ENCODE data around the gene SPINK1.
"Not testable (repeated sequence)": the region's sequence is repeated elsewhere in the genome, so short reads cannot be mapped to it uniquely, and the experiment has no call there.

The SPINK1 gene

DNA sequence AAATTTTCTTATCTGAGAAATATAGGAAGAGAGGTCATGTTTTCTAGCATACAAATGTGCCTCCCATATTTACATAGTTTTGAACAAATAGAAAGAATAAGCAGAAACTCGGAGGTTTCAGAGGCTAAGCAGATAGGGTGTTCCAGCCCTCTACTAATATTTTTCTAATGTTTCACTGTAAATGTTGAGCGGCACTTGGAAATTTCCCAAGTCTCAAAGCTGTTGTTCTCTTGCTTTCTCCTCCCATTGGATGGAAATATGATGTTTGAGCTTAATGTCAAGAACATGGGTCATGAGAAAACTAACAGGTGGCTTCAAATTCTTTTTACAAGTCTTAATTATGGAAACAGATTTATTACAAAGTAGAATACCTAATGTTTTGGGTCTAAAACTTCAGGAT lies 5.1 kb downstream of the SPINK1 start:
- Histone ChIP-seq H3K27me3 (ENCODE audit: control insufficient read depth, insufficient read depth, low read length) (peaks cover 4% of the 10 kb centered on the region), H3K4me1 (ENCODE audit: control insufficient read depth, insufficient read depth, low read length) (no peaks in the 10 kb centered on the region), H3K9ac (ENCODE audit: low read depth, low read length) (no peak overlapping the region), H3K9me3 (replicated peaks; ENCODE audit: low read length) (no peaks in the 10 kb centered on the region), H3K4me3 (ENCODE audit: low read length) (no peak overlapping the region), H3K4me2 (ENCODE audit: low read length) (no peak overlapping the region), H3K36me3 (ENCODE audit: insufficient read depth, low read length) (no peaks in the 10 kb centered on the region)

DNA sequence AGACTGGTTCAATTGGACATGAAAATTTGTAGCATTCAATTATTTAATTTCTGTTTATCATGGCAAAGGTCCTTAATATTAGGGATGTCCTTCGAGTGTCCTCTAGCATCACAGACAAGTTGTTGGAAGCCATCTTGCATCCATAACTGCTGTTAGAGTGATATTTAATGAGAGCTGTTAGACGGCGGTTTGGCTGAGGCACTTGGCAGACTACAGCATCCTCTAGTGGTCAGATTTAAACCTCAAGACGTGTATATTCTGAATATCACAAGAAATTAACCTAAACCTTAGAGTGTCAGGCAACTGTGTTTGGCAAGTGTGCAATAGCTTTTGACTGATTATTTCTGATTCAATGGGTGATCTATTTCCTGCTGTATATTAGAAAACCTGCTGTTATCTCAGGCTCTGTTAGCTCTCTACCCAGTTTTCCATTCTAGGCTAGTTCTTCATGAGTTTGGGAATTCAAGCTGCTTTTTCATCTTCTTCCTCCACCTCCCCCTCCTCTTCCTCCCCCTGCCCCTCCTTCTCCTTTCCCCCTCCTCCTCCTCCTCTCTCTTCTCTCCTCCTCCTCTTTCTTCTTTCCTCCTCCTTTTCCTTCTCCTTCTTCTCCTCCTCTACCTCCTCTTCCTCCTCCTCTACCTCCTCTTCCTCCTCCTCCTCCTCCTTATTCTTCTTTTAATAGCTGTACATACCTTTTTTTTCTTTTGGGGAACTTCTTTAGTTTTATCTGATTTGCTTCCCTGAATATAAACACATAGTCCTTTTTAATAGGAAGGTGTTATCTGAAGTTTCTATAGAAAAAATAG lies 8.6 kb downstream of the SPINK1 start:
- H3K36me3 ChIP-seq (ENCODE audit: insufficient read depth, low read length), result no peaks in the 10 kb centered on the region
- no peak overlapping the region for H3K4me2 ChIP-seq (ENCODE audit: low read length)
- no peaks in the 10 kb centered on the region for H3K27me3 ChIP-seq (ENCODE audit: control insufficient read depth, insufficient read depth, low read length)
- no peak overlapping the region for H3K9ac ChIP-seq (ENCODE audit: low read depth, low read length)
- no peaks in the 10 kb centered on the region for H3K4me1 ChIP-seq (ENCODE audit: control insufficient read depth, insufficient read depth, low read length)
- no peaks in the 10 kb centered on the region for H3K9me3 ChIP-seq (replicated peaks; ENCODE audit: low read length)
- no peak overlapping the region for H3K4me3 ChIP-seq (ENCODE audit: low read length)

DNA sequence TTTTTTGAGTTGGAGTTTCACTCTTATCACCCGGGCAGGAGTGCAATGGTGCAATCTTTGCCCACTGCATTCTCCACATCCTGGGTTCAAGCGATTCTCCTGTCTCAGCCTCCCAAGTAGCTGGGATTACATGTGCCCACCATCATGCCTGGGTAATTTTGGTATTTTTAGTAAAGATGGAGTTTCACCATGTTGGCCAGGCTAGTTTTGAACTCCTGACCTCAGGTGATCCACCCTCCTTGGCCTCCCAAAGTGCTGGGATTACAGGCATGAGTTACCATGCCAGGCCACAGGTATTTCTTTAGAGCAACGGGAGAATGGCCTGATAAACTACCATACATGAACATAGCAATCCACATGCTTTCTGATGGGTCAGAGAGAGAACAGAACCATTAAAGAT lies 9.2 kb downstream of the SPINK1 start:
- not testable (repeated sequence) for H3K27me3 ChIP-seq (ENCODE audit: control insufficient read depth, insufficient read depth, low read length); H3K36me3 ChIP-seq (ENCODE audit: insufficient read depth, low read length); H3K4me1 ChIP-seq (ENCODE audit: control insufficient read depth, insufficient read depth, low read length); H3K9me3 ChIP-seq (replicated peaks; ENCODE audit: low read length); H3K4me2 ChIP-seq (ENCODE audit: low read length); H3K9ac ChIP-seq (ENCODE audit: low read depth, low read length); H3K4me3 ChIP-seq (ENCODE audit: low read length)

DNA sequence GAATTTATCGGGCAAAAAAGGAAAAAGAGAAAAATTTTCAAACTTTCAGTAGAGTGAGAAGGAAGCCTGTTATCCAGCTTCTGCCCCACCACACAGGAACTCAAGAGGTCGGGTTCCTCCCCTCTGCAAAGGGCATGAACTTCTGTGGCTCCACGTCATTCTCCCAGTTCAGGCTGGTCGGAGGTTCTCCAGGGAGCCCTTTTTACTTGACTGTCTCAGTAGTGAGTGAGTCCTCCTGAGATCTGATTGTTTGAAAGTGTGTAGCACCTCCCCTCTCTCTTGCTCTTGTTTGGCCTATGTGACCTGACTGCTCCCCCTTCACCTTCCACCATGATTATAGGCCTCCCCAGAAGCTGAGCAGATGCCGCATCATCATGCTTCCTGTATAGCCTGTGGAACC lies 9.7 kb downstream of the SPINK1 start:
- Histone ChIP-seq H3K27me3 (ENCODE audit: control insufficient read depth, insufficient read depth, low read length) (no peaks in the 10 kb centered on the region), H3K4me3 (ENCODE audit: low read length) (no peak overlapping the region), H3K9me3 (replicated peaks; ENCODE audit: low read length) (no peaks in the 10 kb centered on the region), H3K36me3 (ENCODE audit: insufficient read depth, low read length) (no peaks in the 10 kb centered on the region), H3K4me1 (ENCODE audit: control insufficient read depth, insufficient read depth, low read length) (no peaks in the 10 kb centered on the region), H3K9ac (ENCODE audit: low read depth, low read length) (no peak overlapping the region), H3K4me2 (ENCODE audit: low read length) (no peak overlapping the region)

DNA sequence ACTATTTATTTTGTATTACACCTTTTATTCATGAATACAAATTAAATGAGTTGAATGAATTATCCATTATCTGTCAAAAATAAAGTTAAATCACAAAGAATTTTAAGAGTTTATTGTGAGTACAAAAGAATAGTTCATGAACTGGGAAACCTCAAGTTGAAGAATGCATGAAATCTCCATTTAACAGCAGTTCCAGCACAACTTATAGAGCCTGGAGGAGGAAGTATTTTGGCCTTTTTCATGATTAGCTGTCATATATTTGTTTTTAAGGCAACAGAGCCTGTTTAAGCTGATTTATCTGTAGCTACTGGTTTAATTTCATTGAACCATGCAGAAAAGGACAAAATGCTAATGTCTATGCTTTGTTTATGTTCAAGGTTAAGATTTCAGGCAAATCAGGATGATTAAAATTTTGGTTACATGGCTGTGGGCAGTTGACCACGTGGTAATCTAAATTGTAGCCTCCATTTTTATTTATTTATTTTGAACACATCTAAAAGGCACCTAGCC lies 12.2 kb downstream of the SPINK1 start:
- Histone ChIP-seq H3K4me2 (ENCODE audit: low read length) (no peak overlapping the region), H3K9me3 (replicated peaks; ENCODE audit: low read length) (no peaks in the 10 kb centered on the region), H3K9ac (ENCODE audit: low read depth, low read length) (no peak overlapping the region), H3K36me3 (ENCODE audit: insufficient read depth, low read length) (no peaks in the 10 kb centered on the region), H3K4me1 (ENCODE audit: control insufficient read depth, insufficient read depth, low read length) (no peaks in the 10 kb centered on the region), H3K27me3 (ENCODE audit: control insufficient read depth, insufficient read depth, low read length) (no peaks in the 10 kb centered on the region), H3K4me3 (ENCODE audit: low read length) (no peak overlapping the region)

DNA sequence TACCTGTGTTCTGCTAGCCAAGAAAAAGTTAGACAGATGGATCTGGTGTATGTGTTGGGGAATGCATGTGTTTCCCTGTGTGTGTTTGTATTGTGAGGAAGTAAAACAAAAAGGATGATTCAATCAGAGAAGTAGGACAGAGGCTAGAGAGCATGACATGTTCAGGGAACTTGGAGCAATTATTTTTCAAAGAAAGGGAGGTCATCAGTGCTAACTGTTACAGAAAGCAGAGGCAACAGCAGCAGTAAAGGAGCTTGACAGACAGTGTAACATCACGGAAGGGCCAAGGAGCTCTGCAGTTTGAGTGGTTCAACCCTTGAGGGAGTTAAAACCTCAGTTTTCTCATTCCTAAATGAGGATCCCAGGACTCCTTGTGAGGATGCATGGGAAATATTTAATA lies 13.2 kb downstream of the SPINK1 start:
- H3K4me3 ChIP-seq (ENCODE audit: low read length), result no peak overlapping the region
- no peaks in the 10 kb centered on the region for H3K9me3 ChIP-seq (replicated peaks; ENCODE audit: low read length)
- no peak overlapping the region for H3K4me2 ChIP-seq (ENCODE audit: low read length)
- H3K4me1 ChIP-seq (ENCODE audit: control insufficient read depth, insufficient read depth, low read length), result no peaks in the 10 kb centered on the region
- no peaks in the 10 kb centered on the region for H3K27me3 ChIP-seq (ENCODE audit: control insufficient read depth, insufficient read depth, low read length)
- no peaks in the 10 kb centered on the region for H3K36me3 ChIP-seq (ENCODE audit: insufficient read depth, low read length)
- no peak overlapping the region for H3K9ac ChIP-seq (ENCODE audit: low read depth, low read length)

DNA sequence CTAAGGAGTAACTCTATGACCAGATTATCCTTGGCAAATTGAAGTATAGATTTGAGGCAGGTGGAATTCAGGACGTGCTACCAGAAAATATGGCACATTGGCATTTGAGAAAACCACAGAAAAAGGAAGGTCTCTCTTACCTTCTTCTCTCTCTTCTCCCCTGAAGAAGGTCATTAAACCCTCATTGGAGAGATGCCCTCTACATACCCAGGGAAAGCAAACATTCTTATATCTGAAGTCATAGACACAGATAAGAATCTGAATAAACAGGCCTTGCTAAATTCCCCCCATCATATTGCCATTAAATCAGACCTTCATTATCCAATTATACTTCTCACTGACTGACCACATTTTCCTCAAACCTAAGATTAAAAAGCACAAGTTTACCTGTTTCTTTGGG lies 17.8 kb downstream of the SPINK1 start:
- Histone ChIP-seq H3K4me1 (ENCODE audit: control insufficient read depth, insufficient read depth, low read length) (peaks cover 2% of the 10 kb centered on the region), H3K4me3 (ENCODE audit: low read length) (no peak overlapping the region), H3K9me3 (replicated peaks; ENCODE audit: low read length) (no peaks in the 10 kb centered on the region), H3K4me2 (ENCODE audit: low read length) (no peak overlapping the region), H3K27me3 (ENCODE audit: control insufficient read depth, insufficient read depth, low read length) (no peaks in the 10 kb centered on the region), H3K36me3 (ENCODE audit: insufficient read depth, low read length) (no peaks in the 10 kb centered on the region), H3K9ac (ENCODE audit: low read depth, low read length) (no peak overlapping the region)

DNA sequence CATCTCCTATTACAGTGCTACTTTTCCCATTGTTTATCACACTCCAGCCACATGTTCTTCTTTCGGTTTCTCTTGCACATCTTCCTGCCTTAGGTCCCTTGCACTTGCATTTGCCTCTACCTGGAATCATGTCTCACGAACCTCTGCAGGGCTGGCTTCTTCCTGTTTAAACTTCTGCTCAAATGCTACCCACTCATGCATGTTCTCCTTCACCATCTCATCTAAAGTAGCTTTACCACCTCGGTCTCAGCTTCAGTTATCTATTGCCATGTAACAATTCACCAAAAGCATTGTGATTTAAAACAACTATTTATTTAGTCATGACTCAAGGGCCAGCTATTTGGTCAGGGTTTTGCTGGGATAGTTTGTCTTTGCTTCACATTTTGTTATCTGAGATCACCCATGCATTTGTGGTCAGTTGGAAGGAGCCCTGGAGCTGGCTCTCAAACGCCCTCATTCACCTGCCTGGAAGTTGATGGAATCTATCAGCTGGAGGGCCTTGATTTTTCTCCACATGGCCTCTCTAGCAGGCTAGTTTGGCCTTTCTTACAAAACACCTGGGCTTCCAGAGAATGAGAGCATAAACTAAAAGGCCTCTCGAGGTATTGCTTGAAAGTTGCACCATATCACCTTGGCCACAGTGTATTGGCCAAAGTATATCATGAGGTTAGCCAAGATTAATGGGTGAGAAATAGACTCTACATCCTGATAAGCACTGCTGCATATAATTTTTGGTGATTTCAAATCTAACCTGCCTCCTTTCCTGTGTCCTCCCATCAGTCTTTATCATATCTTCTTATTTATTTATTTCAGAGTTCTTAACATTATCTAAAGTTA lies 21.4 kb downstream of the SPINK1 start:
- no peaks in the 10 kb centered on the region for H3K9me3 ChIP-seq (replicated peaks; ENCODE audit: low read length)

DNA sequence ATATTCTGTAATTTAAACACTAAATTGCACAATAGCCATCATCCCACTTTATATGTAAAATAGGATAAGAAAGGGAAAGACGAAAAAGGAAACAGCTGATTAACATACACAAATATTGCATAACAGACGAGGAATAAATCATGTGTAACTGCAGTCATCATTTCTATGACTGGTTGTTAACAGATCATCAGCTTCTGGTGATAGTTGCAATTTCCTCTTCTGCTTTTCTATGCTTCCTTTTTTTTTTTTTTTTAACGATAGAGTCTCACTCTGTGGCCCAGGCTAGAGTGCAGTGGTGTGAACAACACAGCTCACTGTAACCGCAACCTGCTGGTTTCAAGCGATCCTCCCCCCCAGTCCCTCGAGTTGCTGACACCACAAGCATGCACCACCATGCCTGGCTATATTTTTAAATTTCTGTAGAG lies 26.4 kb downstream of the SPINK1 start:
- Histone ChIP-seq H3K4me3 (ENCODE audit: low read length) (no peak overlapping the region), H3K36me3 (ENCODE audit: insufficient read depth, low read length) (no peaks in the 10 kb centered on the region), H3K4me2 (ENCODE audit: low read length) (no peak overlapping the region), H3K9me3 (replicated peaks; ENCODE audit: low read length) (no peaks in the 10 kb centered on the region), H3K27me3 (ENCODE audit: control insufficient read depth, insufficient read depth, low read length) (peaks cover 13% of the 10 kb centered on the region), H3K9ac (ENCODE audit: low read depth, low read length) (no peak overlapping the region), H3K4me1 (ENCODE audit: control insufficient read depth, insufficient read depth, low read length) (peaks cover 6% of the 10 kb centered on the region)

More for the DNA sequence above, 21.4 kb downstream of the SPINK1 start:
- H3K27me3 ChIP-seq (ENCODE audit: control insufficient read depth, insufficient read depth, low read length), result no peaks in the 10 kb centered on the region
- no peak overlapping the region for H3K4me3 ChIP-seq (ENCODE audit: low read length)
- no peaks in the 10 kb centered on the region for H3K36me3 ChIP-seq (ENCODE audit: insufficient read depth, low read length)
- H3K4me2 ChIP-seq (ENCODE audit: low read length), result no peak overlapping the region
- H3K4me1 ChIP-seq (ENCODE audit: control insufficient read depth, insufficient read depth, low read length), result peaks cover 2% of the 10 kb centered on the region
- H3K9ac ChIP-seq (ENCODE audit: low read depth, low read length), result no peak overlapping the region

DNA sequence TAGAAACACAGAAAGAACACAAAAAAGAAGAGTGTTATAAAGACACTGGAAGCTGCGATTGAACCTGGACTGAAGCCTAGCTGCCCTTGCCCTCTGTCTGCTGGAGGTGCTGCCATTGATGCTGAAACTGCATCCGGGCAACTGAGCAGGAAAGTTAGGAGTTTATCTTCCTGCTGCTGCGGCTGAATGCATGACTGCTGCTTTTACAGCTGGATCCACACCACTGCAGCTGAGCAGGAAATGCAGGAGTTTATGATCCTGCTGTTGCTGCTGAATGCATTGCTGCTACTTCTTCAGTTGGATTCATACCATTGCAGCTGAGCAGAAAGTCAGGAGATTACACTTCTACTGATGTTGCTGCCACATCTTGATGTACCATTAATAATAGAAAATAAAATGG lies 27.1 kb downstream of the SPINK1 start:
- H3K27me3 ChIP-seq (ENCODE audit: control insufficient read depth, insufficient read depth, low read length), result peaks cover 13% of the 10 kb centered on the region
- H3K4me1 ChIP-seq (ENCODE audit: control insufficient read depth, insufficient read depth, low read length), result peaks cover 4% of the 10 kb centered on the region
- H3K4me3 ChIP-seq (ENCODE audit: low read length), result no peak overlapping the region
- no peaks in the 10 kb centered on the region for H3K36me3 ChIP-seq (ENCODE audit: insufficient read depth, low read length)
- H3K9me3 ChIP-seq (replicated peaks; ENCODE audit: low read length), result no peaks in the 10 kb centered on the region
- no peak overlapping the region for H3K4me2 ChIP-seq (ENCODE audit: low read length)
- H3K9ac ChIP-seq (ENCODE audit: low read depth, low read length), result no peak overlapping the region

DNA sequence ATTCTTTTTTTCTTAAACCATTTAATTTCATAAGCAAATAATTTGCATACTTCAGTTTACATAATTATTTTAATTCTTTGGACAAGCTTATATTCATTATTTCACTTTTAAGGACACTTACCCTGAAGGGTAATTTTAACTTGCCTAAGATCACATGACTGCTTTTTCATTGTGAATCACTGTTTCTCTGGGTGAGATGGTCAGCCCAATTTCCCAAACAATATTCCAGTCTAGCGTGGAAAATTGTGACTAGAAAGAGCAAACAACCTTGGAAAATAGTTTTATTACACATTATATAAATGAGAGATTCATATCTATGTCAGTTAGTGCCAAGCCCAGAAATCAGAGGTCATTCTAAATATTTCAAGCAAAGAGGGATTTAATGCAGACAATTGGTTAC lies 27.5 kb downstream of the SPINK1 start:
- Histone ChIP-seq H3K4me1 (ENCODE audit: control insufficient read depth, insufficient read depth, low read length) (peaks cover 4% of the 10 kb centered on the region), H3K4me2 (ENCODE audit: low read length) (no peak overlapping the region), H3K36me3 (ENCODE audit: insufficient read depth, low read length) (no peaks in the 10 kb centered on the region), H3K9ac (ENCODE audit: low read depth, low read length) (no peak overlapping the region), H3K27me3 (ENCODE audit: control insufficient read depth, insufficient read depth, low read length) (peaks cover 13% of the 10 kb centered on the region), H3K4me3 (ENCODE audit: low read length) (no peak overlapping the region), H3K9me3 (replicated peaks; ENCODE audit: low read length) (no peaks in the 10 kb centered on the region)
